Measurements from ENCODE around the gene CARD6. TPM values are rescaled to one million over a fixed set of nuclear protein-coding genes. Genes with fewer than 3 reads are reported as not detected.

The CARD6 gene
- total and polyA plus RNA-seq, 9 of the 15 experiments (the other 6 are each of a cell fraction or from before 2014, with no cell fraction given), result 3.5 to 8.3 (median 5.9) TPM

GRCh38 chr5:40834849-40835787 lies 6.0 kb upstream of the CARD6 start, which contains the start of gene RPL37 (continued):
- TF ChIP-seq E2F4 (CRISPR knock-in tag; IDR thresholded peaks at IDR 0.05; ENCODE audit: low read depth) (no peak), KLF16 (IDR thresholded peaks at IDR 0.05) (no peak), RB1 (IDR thresholded peaks at IDR 0.05; ENCODE audit: low read depth) (peak; percentile 95), PML (IDR thresholded peaks at IDR 0.05; ENCODE audit: low read length) (peak; percentile 97), ZBTB40 (IDR thresholded peaks at IDR 0.05) (peak; percentile 100), ZBTB40 (CRISPR knock-in tag; IDR thresholded peaks at IDR 0.05) (no peak), SAP30 (IDR thresholded peaks at IDR 0.05; ENCODE audit: borderline replicate concordance, insufficient read depth, low read depth, low read length, poor library complexity, severe bottlenecking) (no peak), FOXK1 (CRISPR knock-in tag; IDR thresholded peaks at IDR 0.05; ENCODE audit: borderline replicate concordance) (peak; percentile 77), TCF7L2 (IDR thresholded peaks at IDR 0.05; ENCODE audit: low read depth, low read length) (peak; percentile 53), SFPQ (IDR thresholded peaks at IDR 0.05; ENCODE audit: low read depth, low read length) (no peak), GMEB1 (CRISPR knock-in tag; IDR thresholded peaks at IDR 0.05) (peak; percentile 84), PRMT5 (CRISPR knock-in tag; IDR thresholded peaks at IDR 0.05) (no peak)
